Lung (tissue), 12 donors: ENCODE results near the gene IGSF3. TPM values are rescaled to one million over a fixed set of nuclear protein-coding genes. Genes with fewer than 3 reads are reported as not detected.
A peak's percentile ranks its signal among the peaks of the same experiment; 100 is the strongest.

ENCODE experiments used
- ATAC-seq: fragments of 200-7000 bp; cut with Tn5 transposase; one replicate; pipeline ENCODE4 v1.9.1; 2020; ENCODE audit warnings: moderate number of reproducible peaks; ENCODE audit not compliant: insufficient read depth, low FRiP score
- DNase-seq, 3 donors: peaks; one replicate each; pipeline ENCODE4 v3.0.0-alpha.2; 2013 to 2017
- H3K27ac ChIP-seq, 2 donors: one replicate each; pipeline ENCODE4 v1.5.1; 2013; ENCODE audit warnings: mild to moderate bottlenecking in 2 of 2, moderate library complexity in 2 of 2, control low read depth in 1 of 2, inconsistent platforms in 1 of 2, low read depth in 1 of 2, low read length in 1 of 2
- H3K27me3 ChIP-seq, 3 donors: one replicate each; pipeline ENCODE4 v1.5.1; 2013; ENCODE audit warnings: low read length in 2 of 3; ENCODE audit not compliant: control insufficient read depth in 3 of 3, insufficient read depth in 3 of 3
- H3K36me3 ChIP-seq, 4 donors: one replicate each; pipeline ENCODE4 v1.5.1; 2013; ENCODE audit warnings: low read length in 4 of 4, mild to moderate bottlenecking in 1 of 4, moderate library complexity in 1 of 4; ENCODE audit not compliant: control insufficient read depth in 4 of 4, insufficient read depth in 4 of 4
- H3K4me1 ChIP-seq, 5 donors: one replicate each; pipeline ENCODE4 v1.5.1; 2013; ENCODE audit warnings: low read length in 5 of 5, mild to moderate bottlenecking in 2 of 5, moderate library complexity in 1 of 5; ENCODE audit not compliant: control insufficient read depth in 5 of 5, insufficient read depth in 5 of 5
- H3K4me3 ChIP-seq: one replicate; pipeline ENCODE4 v1.5.1; 2013; ENCODE audit warnings: mild to moderate bottlenecking, control low read depth, moderate library complexity
- H3K9ac ChIP-seq, 2 donors: one replicate each; pipeline ENCODE4 v1.5.1; 2013; ENCODE audit warnings: low read length in 2 of 2, control low read depth in 1 of 2; ENCODE audit not compliant: insufficient read depth in 1 of 2
- H3K9me3 ChIP-seq, 4 donors: one replicate each; pipeline ENCODE4 v1.5.1; 2013; ENCODE audit warnings: low read length in 3 of 4, mild to moderate bottlenecking in 1 of 4, moderate library complexity in 1 of 4; ENCODE audit not compliant: control insufficient read depth in 4 of 4, insufficient read depth in 3 of 4
- CTCF ChIP-seq: IDR thresholded peaks from 2 replicates; pipeline ENCODE4 v1.5.1; 2012; ENCODE audit warnings: mild to moderate bottlenecking; ENCODE audit errors: control extremely low read depth, extremely low read depth
- WGBS, 2 donors: extraction: QIAGEN DNeasy Blood & Tissue Kit; methylation state at CpG; one replicate each; pipeline ENCODE4 v1.1.7; 2013; 5-methylcytosine and 5-hydroxymethylcytosine counted together
- polyA plus RNA-seq, 2 donors: library from polyadenylated mRNA; stranded (reverse); fragments of 200-250 nt; gene quantifications; one replicate each; pipeline ENCODE4 v1.2.1, GENCODE V29; 2013
- total RNA-seq, 2 donors: library from RNA; depleted of rRNA in 1 of 2; stranded (reverse); fragments of >200 nt in 1 of 2; gene quantifications; one replicate each; pipeline ENCODE4 v1.2.1, GENCODE V29; 2014 to 2021
- donor health status: control.
- donor health status: control.
- donor health status: Bipolar disorder and iron deficiency.
- donor health status: healthy.
- donor health status: DM: yes; HTN: yes; CAD: no.

Gene IGSF3
- total and polyA plus RNA-seq, 4 donors, result 6.3 to 48.5 (median 13.3) TPM

GRCh38 chr1:116693759-116694480, 26.4 kb upstream of the IGSF3 start:
- Histone ChIP-seq H3K27ac (no peak overlapping the region), H3K9me3 (peaks cover 0 to 2% (median 0%) of the 10 kb centered on the region in 4 donors), H3K4me3 (no peak overlapping the region), H3K27me3 (no peaks in the 10 kb centered on the region), H3K4me1 (peaks cover 0 to 20% (median 11%) of the 10 kb centered on the region in 5 donors), H3K9ac (no peak overlapping the region), H3K36me3 (no peaks in the 10 kb centered on the region)
- TF ChIP-seq CTCF, result no peak
- DNase-seq (no peak), ATAC-seq (no peak)
- WGBS, 2 donors, result 79 to 87% methylated on average over 5 of the region's 5 CpGs

GRCh38 chr1:116692879-116693278, 25.3 kb upstream of the IGSF3 start:
- ATAC-seq (no peak), DNase-seq (no peak)
- Histone ChIP-seq H3K4me3 (no peak overlapping the region), H3K4me1 (peaks cover 0 to 20% (median 11%) of the 10 kb centered on the region in 5 donors), H3K36me3 (no peaks in the 10 kb centered on the region), H3K9me3 (peaks cover 0 to 2% (median 0%) of the 10 kb centered on the region in 4 donors), H3K27ac (no peak overlapping the region), H3K9ac (no peak overlapping the region), H3K27me3 (no peaks in the 10 kb centered on the region)
- TF ChIP-seq CTCF, result no peak
- WGBS, 2 donors, result 74 to 84% methylated on average over 3 of the region's 3 CpGs

- H3K27ac ChIP-seq, result no peak overlapping the region
- no peak for TF ChIP-seq CTCF
- H3K4me1 ChIP-seq, result peaks cover 0 to 11% (median 4%) of the 10 kb centered on the region in 5 donors
- ATAC-seq (no peak), DNase-seq (peak in 2 of 3 donors; percentile 73 to 76)
- WGBS, 2 donors, result 43 to 66% methylated on average over 3 of the region's 3 CpGs
- no peaks in the 10 kb centered on the region for H3K27me3 ChIP-seq
- no peak overlapping the region for H3K4me3 ChIP-seq
- H3K9me3 ChIP-seq, result peaks cover 0 to 2% (median 0%) of the 10 kb centered on the region in 4 donors
- H3K36me3 ChIP-seq, result no peaks in the 10 kb centered on the region
- no peak overlapping the region for H3K9ac ChIP-seq
Measured at GRCh38 chr1:116690849-116691406, 23.4 kb upstream of the IGSF3 start.
